WTC11 (cell line): ENCODE measurements around the gene TMEM200A. TPM values are rescaled to one million over a fixed set of nuclear protein-coding genes. Genes with fewer than 3 reads are reported as not detected.
A peak's percentile ranks its signal among the peaks of the same experiment; 100 is the strongest.

Experiments used
- ATAC-seq: fragments of 200-7000 bp; cut with Tn5 transposase; 2 replicates; pipeline ENCODE4 v1.10.0; 2021; ENCODE audit warnings: mild to moderate bottlenecking, moderate library complexity
- Bru-seq: library from RNA; stranded (reverse); fragments of 400-500 nt; gene quantifications from one replicate; lab custom pipeline; 2021; lab: Mats Ljungman, UMichigan
- CTCF ChIA-PET: fragments of 300-600 bp; sonication (Branson Sonifier 250); formaldehyde crosslinking; loops from one replicate; lab custom pipeline; 2021; ENCODE audit warnings: antibody characterized with exemption; lab: Charles Lee
- POLR2A ChIA-PET: fragments of 350-600 bp; sonication (Branson Sonifier 250); formaldehyde crosslinking; loops from one replicate; lab custom pipeline; 2021; ENCODE audit warnings: antibody characterized with exemption; lab: Charles Lee
- DNase-seq: peaks from one replicate; pipeline ENCODE4 v3.0.0; 2021; ENCODE audit warnings: low spot score
- H3K27ac Mint-ChIP-seq: 2 replicates; pipeline ENCODE4 v1.8.0; 2021; ENCODE audit warnings: mixed read lengths
- H3K27me3 Mint-ChIP-seq: 2 replicates; pipeline ENCODE4 v1.8.0; 2021; ENCODE audit warnings: low read depth, mild to moderate bottlenecking, moderate library complexity, mixed read lengths
- H3K36me3 Mint-ChIP-seq: 2 replicates; pipeline ENCODE4 v1.8.0; 2021; ENCODE audit warnings: mixed read lengths
- H3K4me1 Mint-ChIP-seq: 2 replicates; pipeline ENCODE4 v1.8.0; 2022; ENCODE audit warnings: mixed read lengths
- H3K4me3 Mint-ChIP-seq: 2 replicates; pipeline ENCODE4 v1.8.0; 2021; ENCODE audit warnings: mild to moderate bottlenecking, moderate library complexity, mixed read lengths
- H3K9me3 Mint-ChIP-seq: 2 replicates; pipeline ENCODE4 v1.8.0; 2021; ENCODE audit warnings: mixed read lengths
- AFF4 ChIP-seq: sonication (generic); formaldehyde crosslinking; IDR thresholded peaks from 2 replicates; pipeline ENCODE4 v1.8.1; 2023; ENCODE audit warnings: mild to moderate bottlenecking, missing genetic modification reagents, borderline replicate concordance
- ATF3 ChIP-seq: sonication (generic); formaldehyde crosslinking; conservative IDR thresholded peaks from 2 replicates; pipeline ENCODE4 v1.8.1; 2022; ENCODE audit warnings: mild to moderate bottlenecking, missing genetic modification reagents
- CREM ChIP-seq: sonication (generic); formaldehyde crosslinking; IDR thresholded peaks from 2 replicates; pipeline ENCODE4 v1.8.1; 2022; ENCODE audit warnings: mild to moderate bottlenecking, missing genetic modification reagents, moderate library complexity
- E2F4 ChIP-seq: sonication (generic); formaldehyde crosslinking; IDR thresholded peaks from 2 replicates; pipeline ENCODE4 v1.8.1; 2022; ENCODE audit warnings: low read depth, mild to moderate bottlenecking, moderate library complexity, missing genetic modification reagents, borderline replicate concordance
- ELF4 ChIP-seq: sonication (generic); formaldehyde crosslinking; IDR thresholded peaks from 2 replicates; pipeline ENCODE4 v1.8.1; 2022; ENCODE audit warnings: low read depth, mild to moderate bottlenecking, moderate library complexity, missing genetic modification reagents
- ESRRA ChIP-seq: sonication (generic); formaldehyde crosslinking; IDR thresholded peaks from 2 replicates; pipeline ENCODE4 v1.8.1; 2022; ENCODE audit warnings: mild to moderate bottlenecking, missing genetic modification reagents, borderline replicate concordance
- FOXK1 ChIP-seq: sonication (generic); formaldehyde crosslinking; IDR thresholded peaks from 2 replicates; pipeline ENCODE4 v1.8.0; 2022; ENCODE audit warnings: mild to moderate bottlenecking, moderate library complexity, missing genetic modification reagents
- MLX ChIP-seq: sonication (generic); formaldehyde crosslinking; IDR thresholded peaks from 2 replicates; pipeline ENCODE4 v1.8.1; 2023; ENCODE audit warnings: mild to moderate bottlenecking, missing genetic modification reagents, moderate library complexity
- MXD4 ChIP-seq: fragments of 250-450 bp; sonication (Bioruptor Pico); IDR thresholded peaks from 2 replicates; pipeline ENCODE4 v1.8.0; 2021; ENCODE audit warnings: mild to moderate bottlenecking, moderate library complexity, borderline replicate concordance
- MYBL2 ChIP-seq: sonication (generic); formaldehyde crosslinking; IDR thresholded peaks from 2 replicates; pipeline ENCODE4 v1.8.1; 2023; ENCODE audit warnings: mild to moderate bottlenecking, moderate library complexity, missing genetic modification reagents
- RELA ChIP-seq: sonication (generic); formaldehyde crosslinking; IDR thresholded peaks from 2 replicates; pipeline ENCODE4 v1.8.1; 2022; ENCODE audit warnings: missing genetic modification reagents, mild to moderate bottlenecking, borderline replicate concordance
- RORB ChIP-seq: fragments of 250-450 bp; sonication (Bioruptor Pico); IDR thresholded peaks from 2 replicates; pipeline ENCODE4 v1.9.0; 2021; ENCODE audit warnings: mild to moderate bottlenecking
- SMAD3 ChIP-seq: sonication (generic); formaldehyde crosslinking; IDR thresholded peaks from 2 replicates; pipeline ENCODE4 v1.8.0; 2022; ENCODE audit warnings: missing genetic modification reagents, mild to moderate bottlenecking, borderline replicate concordance
- SMAD4 ChIP-seq: sonication (generic); formaldehyde crosslinking; IDR thresholded peaks from 2 replicates; pipeline ENCODE4 v1.8.0; 2022; ENCODE audit warnings: mild to moderate bottlenecking, missing genetic modification reagents
- TP53 ChIP-seq: sonication (generic); formaldehyde crosslinking; IDR thresholded peaks from 2 replicates; pipeline ENCODE4 v1.8.1; 2023; ENCODE audit warnings: mild to moderate bottlenecking, missing genetic modification reagents
- ZBTB21 ChIP-seq: sonication (generic); formaldehyde crosslinking; IDR thresholded peaks from 2 replicates; pipeline ENCODE4 v1.8.1; 2023; ENCODE audit warnings: mild to moderate bottlenecking, missing genetic modification reagents, borderline replicate concordance
- ZNF121 ChIP-seq: sonication (generic); formaldehyde crosslinking; IDR thresholded peaks from 2 replicates; pipeline ENCODE4 v1.8.0; 2023; ENCODE audit warnings: missing genetic modification reagents
- ZNF263 ChIP-seq: sonication (generic); formaldehyde crosslinking; IDR thresholded peaks from 2 replicates; pipeline ENCODE4 v1.8.1; 2022; ENCODE audit warnings: low read depth, mild to moderate bottlenecking, moderate library complexity, missing genetic modification reagents
- ZNF281 ChIP-seq: sonication (generic); formaldehyde crosslinking; IDR thresholded peaks from 2 replicates; pipeline ENCODE4 v1.8.0; 2023; ENCODE audit warnings: mild to moderate bottlenecking, missing genetic modification reagents
- ZSCAN18 ChIP-seq: fragments of 250-450 bp; sonication (Bioruptor Pico); IDR thresholded peaks from 2 replicates; pipeline ENCODE4 v2.1.2; 2022; ENCODE audit warnings: mild to moderate bottlenecking, moderate library complexity
- long read RNA-seq, 3 experiments: library from RNA in 1 of 3; library from capped mRNA in 1 of 3; library from polyadenylated mRNA in 1 of 3; unstranded in 2 of 3; stranded (forward) in 1 of 3; transcript quantifications; one replicate each; pipeline ENCODE4 v2.0.0, GENCODE V29; 2021
- total RNA-seq: library from RNA; stranded (reverse); gene quantifications from 3 replicates; pipeline ENCODE4 v1.2.3, GENCODE V29; 2021
- TF ChIP-seq, protein P1 (sequence below): sonication (generic); formaldehyde crosslinking; IDR thresholded peaks from 2 replicates; pipeline ENCODE4 v1.8.1; 2022; ENCODE audit warnings: mild to moderate bottlenecking, missing genetic modification reagents, moderate library complexity, borderline replicate concordance

TMEM200A gene
- total RNA-seq (10.4 to 11.2 TPM (median 11.0 TPM) in 3 replicates), Bru-seq, nascent RNA (percentile 66 among the genes with signal in this experiment)
- long read RNA-seq, experiment 1, transcript TMEM200A-201 (3 exons, 3,512 nt): major isoform, 49 of 107 reads
- long read RNA-seq, experiment 1, transcript TMEM200A-204 (2 exons, 2,899 nt): minor isoform, 41 of 107 reads
- long read RNA-seq, experiment 1, partial matches to known transcripts: 9 of 107 reads
- long read RNA-seq, experiment 1, other reads (novel, unspliced or antisense): 8 of 107 reads
- long read RNA-seq, experiment 2, transcript TMEM200A-204 (2 exons, 2,899 nt): major isoform, 5 of 22 reads
- long read RNA-seq, experiment 2, partial matches to known transcripts: 0 of 22 reads
- long read RNA-seq, experiment 2, other reads (novel, unspliced or antisense): 13 of 22 reads
- long read RNA-seq, experiment 3, partial matches to known transcripts: 0 of 2 reads
- long read RNA-seq, experiment 3, other reads (novel, unspliced or antisense): 1 of 2 reads

- ATAC-seq: peak; percentile 77
- peak within 1 kb of the TSS; percentile 31; the same call in 1 of the 2 replicates for H3K27ac Mint-ChIP-seq
- peak; percentile 90 for DNase-seq
- peaks cover 2% of the 10 kb centered on the region; the same call in 1 of the 2 replicates for H3K27me3 Mint-ChIP-seq
- peak within 1 kb of the TSS; percentile 88 for H3K4me3 Mint-ChIP-seq
- POLR2A ChIA-PET: no interaction called here
- H3K4me1 Mint-ChIP-seq: peaks cover 39% of the 10 kb centered on the region
- CTCF ChIA-PET: interaction anchor here (0.6 to 2.0 kb wide), 19 partner anchors 9 to 797 kb away, joined by 3 to 15 read pairs (median 4); no protein-coding TSS in a partner anchor
- H3K36me3 Mint-ChIP-seq: peaks cover 5% of the 10 kb centered on the region
- H3K9me3 Mint-ChIP-seq: peaks cover 7% of the 10 kb centered on the region
- TF ChIP-seq MXD4 (no peak), SMAD4 (CRISPR knock-in tag) (no peak), FOXK1 (CRISPR knock-in tag) (0 out of 2 replicates have a peak, but pooled peaks have one; percentile 55), ZNF121 (CRISPR knock-in tag) (no peak), RELA (CRISPR knock-in tag) (no peak), ZNF281 (CRISPR knock-in tag) (no peak), SMAD3 (CRISPR knock-in tag) (no peak), MLX (no peak), AFF4 (CRISPR knock-in tag) (0 out of 2 replicates have a peak, but pooled peaks have one; percentile 37), ZBTB21 (CRISPR knock-in tag) (no peak), ATF3 (no peak), ZNF263 (no peak), RORB (CRISPR knock-in tag) (no peak), CREM (CRISPR knock-in tag) (peak; percentile 27; the same call in 1 of the 2 replicates), ESRRA (CRISPR knock-in tag) (0 out of 2 replicates have a peak, but pooled peaks have one; percentile 1), TP53 (CRISPR knock-in tag) (no peak; the same call in 1 of the 2 replicates), ELF4 (CRISPR knock-in tag) (0 out of 2 replicates have a peak, but pooled peaks have one; percentile 49), E2F4 (CRISPR knock-in tag) (no peak), MYBL2 (CRISPR knock-in tag) (no peak), ZSCAN18 (no peak)
- TF ChIP-seq, protein P1, sequence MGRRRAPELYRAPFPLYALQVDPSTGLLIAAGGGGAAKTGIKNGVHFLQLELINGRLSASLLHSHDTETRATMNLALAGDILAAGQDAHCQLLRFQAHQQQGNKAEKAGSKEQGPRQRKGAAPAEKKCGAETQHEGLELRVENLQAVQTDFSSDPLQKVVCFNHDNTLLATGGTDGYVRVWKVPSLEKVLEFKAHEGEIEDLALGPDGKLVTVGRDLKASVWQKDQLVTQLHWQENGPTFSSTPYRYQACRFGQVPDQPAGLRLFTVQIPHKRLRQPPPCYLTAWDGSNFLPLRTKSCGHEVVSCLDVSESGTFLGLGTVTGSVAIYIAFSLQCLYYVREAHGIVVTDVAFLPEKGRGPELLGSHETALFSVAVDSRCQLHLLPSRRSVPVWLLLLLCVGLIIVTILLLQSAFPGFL: no peak
These were observed at the start of gene TMEM200A for GRCh38 chr6:130365166-130366106. Gene TMEM200A (plus strand): TSS chr6:130366017. CDS start chr6:130440423, 74,406 bp downstream.
